Upper lobe of left lung (tissue), 6 donors: Measurements from ENCODE around the gene GLIS1. TPM values are rescaled to one million over a fixed set of nuclear protein-coding genes. Genes with fewer than 3 reads are reported as not detected.

ENCODE experiments used
- ATAC-seq, 2 donors: fragments of 200-7000 bp; cut with Tn5 transposase; one replicate each; pipeline ENCODE4 v1.9.1; 2022; ENCODE audit warnings: mild to moderate bottlenecking in 2 of 2, moderate library complexity in 2 of 2; ENCODE audit not compliant: low FRiP score in 2 of 2
- DNase-seq, 2 donors: peaks; one replicate each; pipeline ENCODE4 v3.0.0-alpha.2; 2019 to 2020
- H3K27ac ChIP-seq, 4 donors: fragments of 200-600 bp; sonication (generic); one replicate each; pipeline ENCODE4 v1.5.1; 2016 to 2019
- H3K27me3 ChIP-seq, 4 donors: fragments of 200-600 bp; sonication (generic); one replicate each; pipeline ENCODE4 v1.5.1; 2017 to 2019
- H3K36me3 ChIP-seq, 4 donors: fragments of 200-600 bp; sonication (generic); one replicate each; pipeline ENCODE4 v1.5.1; 2016 to 2019
- H3K4me1 ChIP-seq, 4 donors: fragments of 200-600 bp; sonication (generic); one replicate each; pipeline ENCODE4 v1.5.1; 2018 to 2019
- H3K4me3 ChIP-seq, 4 donors: fragments of 200-600 bp; sonication (generic); one replicate each; pipeline ENCODE4 v1.5.1; 2017 to 2019; ENCODE audit warnings: mild to moderate bottlenecking in 2 of 4, moderate library complexity in 1 of 4
- H3K9me3 ChIP-seq, 4 donors: fragments of 200-600 bp; sonication (generic); one replicate each; pipeline ENCODE4 v1.5.1; 2018 to 2019
- EP300 ChIP-seq, 4 donors: sonication (generic); formaldehyde crosslinking; IDR thresholded peaks; one replicate each; pipeline ENCODE4 v1.5.1; 2017; ENCODE audit warnings: antibody characterized with exemption in 4 of 4, control low read depth in 2 of 4
- POLR2A ChIP-seq, 4 donors: fragments of 450-650 bp; IDR thresholded peaks; one replicate each; pipeline ENCODE4 v1.5.1; 2016 to 2017; ENCODE audit warnings: antibody characterized with exemption in 4 of 4, mild to moderate bottlenecking in 2 of 4
- POLR2AphosphoS5 ChIP-seq, 2 donors: sonication (generic); formaldehyde crosslinking; IDR thresholded peaks; one replicate each; pipeline ENCODE4 v1.5.1; 2017; ENCODE audit warnings: antibody characterized with exemption in 2 of 2
- WGBS, 2 donors: methylation state at CpG; one replicate each; pipeline ENCODE4 v1.1.5; 2017 to 2018; 5-methylcytosine and 5-hydroxymethylcytosine counted together
- total RNA-seq, 6 donors: library from RNA; depleted of rRNA in 4 of 6; stranded (reverse); fragments of >200 nt in 4 of 6; gene quantifications; one replicate each; pipeline versions ENCODE4 v1.1.0 to v1.2.1, GENCODE V29; 2016 to 2021
- TF ChIP-seq, protein P1 (sequence below), 6 experiments: fragments of 450-650 bp in 4 of 6; fragments of 200-600 bp in 2 of 6; sonication (generic) in 2 of 6; IDR thresholded peaks; one replicate each; pipeline ENCODE4 v1.5.1; 2016 to 2019; ENCODE audit warnings: antibody characterized with exemption in 6 of 6
- donor health status: DM: no; HTN: no; CAD: no; lungs with moderate emphysema.
- donor health status: DM: no; HTN: yes; CAD: no; lungs with severe emphysema.

The GLIS1 gene
- total RNA-seq, 6 donors from 2014 or later: 0.26 to 1.0 TPM; not detected in 4

DNA sequence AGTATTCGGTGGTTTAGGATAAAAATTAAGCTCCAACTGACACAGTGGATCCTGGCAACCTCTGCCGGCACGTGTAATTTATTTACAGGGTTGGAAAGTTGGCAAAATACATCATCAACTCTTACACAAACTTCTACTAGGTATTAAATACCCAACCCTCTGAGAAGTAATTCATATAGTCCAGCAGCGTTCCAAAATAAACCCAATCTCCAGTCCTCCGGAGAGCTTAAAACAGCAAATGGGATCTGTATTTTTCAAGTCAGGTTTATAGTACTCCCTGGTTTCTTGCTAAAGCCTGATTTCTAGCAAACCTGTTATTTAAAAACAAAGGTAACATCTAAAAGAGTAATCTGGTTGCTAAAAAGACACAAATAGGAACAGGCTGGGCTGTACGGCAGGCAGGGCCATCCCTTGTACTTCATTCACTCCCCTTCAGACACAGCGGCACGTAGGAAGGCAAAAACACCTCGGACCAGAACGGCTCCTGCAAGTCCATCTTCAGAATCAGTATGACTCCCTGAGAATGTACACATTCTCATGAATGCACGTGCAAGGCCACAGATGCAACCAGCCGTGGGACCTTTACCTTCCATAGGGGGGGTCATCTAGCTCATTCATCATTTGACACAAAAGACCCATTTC is 8.6 kb downstream of the GLIS1 start:
- no peak for DNase-seq
- no peak for ATAC-seq
- Histone ChIP-seq H3K9me3 (no peaks in the 10 kb centered on the region), H3K27ac (no peak overlapping the region), H3K4me3 (no peak overlapping the region), H3K4me1 (no peaks in the 10 kb centered on the region), H3K27me3 (no peaks in the 10 kb centered on the region), H3K36me3 (no peaks in the 10 kb centered on the region)
- 85 to 87% methylated on average over 12 of the region's 12 CpGs for WGBS, 2 donors
- TF ChIP-seq POLR2A (IDR thresholded peaks at IDR 0.05) (no peak), EP300 (IDR thresholded peaks at IDR 0.05) (no peak), POLR2AphosphoS5 (IDR thresholded peaks at IDR 0.05) (no peak)
- TF ChIP-seq, protein P1, sequence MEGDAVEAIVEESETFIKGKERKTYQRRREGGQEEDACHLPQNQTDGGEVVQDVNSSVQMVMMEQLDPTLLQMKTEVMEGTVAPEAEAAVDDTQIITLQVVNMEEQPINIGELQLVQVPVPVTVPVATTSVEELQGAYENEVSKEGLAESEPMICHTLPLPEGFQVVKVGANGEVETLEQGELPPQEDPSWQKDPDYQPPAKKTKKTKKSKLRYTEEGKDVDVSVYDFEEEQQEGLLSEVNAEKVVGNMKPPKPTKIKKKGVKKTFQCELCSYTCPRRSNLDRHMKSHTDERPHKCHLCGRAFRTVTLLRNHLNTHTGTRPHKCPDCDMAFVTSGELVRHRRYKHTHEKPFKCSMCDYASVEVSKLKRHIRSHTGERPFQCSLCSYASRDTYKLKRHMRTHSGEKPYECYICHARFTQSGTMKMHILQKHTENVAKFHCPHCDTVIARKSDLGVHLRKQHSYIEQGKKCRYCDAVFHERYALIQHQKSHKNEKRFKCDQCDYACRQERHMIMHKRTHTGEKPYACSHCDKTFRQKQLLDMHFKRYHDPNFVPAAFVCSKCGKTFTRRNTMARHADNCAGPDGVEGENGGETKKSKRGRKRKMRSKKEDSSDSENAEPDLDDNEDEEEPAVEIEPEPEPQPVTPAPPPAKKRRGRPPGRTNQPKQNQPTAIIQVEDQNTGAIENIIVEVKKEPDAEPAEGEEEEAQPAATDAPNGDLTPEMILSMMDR (IDR thresholded peaks at IDR 0.05): no peak

DNA sequence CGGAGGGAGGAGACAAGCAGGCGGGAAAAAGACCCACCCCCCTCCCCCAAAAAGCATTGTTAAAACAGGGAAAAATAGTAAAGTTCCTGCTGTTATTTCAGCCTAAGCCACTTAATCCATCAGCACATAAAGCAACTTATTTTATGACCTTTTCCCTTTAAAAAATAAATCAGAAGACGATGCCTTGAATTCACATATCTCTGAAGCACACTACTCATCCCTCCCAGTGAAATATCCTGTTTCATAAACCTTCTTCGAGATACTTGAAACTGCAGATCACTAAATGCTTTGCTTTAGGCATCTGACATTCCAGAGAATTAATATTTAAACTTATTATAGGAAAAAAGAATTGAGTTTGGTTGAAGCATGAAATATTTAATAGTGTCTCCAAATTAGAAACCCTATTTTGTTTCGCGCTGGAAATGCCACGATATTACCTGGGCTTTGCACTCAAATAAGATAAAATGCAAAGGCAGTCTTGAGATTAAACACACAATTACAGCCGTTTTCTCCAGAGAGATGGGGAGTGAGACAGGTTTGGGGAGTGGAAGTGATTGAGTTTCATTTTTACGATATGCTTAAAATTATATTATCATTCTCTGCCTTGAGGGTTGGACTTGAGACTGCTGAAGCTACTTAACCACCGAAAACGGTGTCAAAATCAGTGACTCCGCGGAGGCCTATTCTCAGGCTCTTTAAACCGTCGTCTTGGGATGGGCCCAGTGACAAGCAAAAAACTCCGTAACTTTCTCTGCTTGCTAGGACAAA is 9.3 kb downstream of the GLIS1 start:
- no peak for DNase-seq
- 79 to 84% methylated on average over 16 of the region's 16 CpGs for WGBS, 2 donors
- no peak for TF ChIP-seq POLR2AphosphoS5 (IDR thresholded peaks at IDR 0.05)
- TF ChIP-seq POLR2A (IDR thresholded peaks at IDR 0.05): no peak
- TF ChIP-seq EP300 (IDR thresholded peaks at IDR 0.05): no peak
- TF ChIP-seq, protein P1 (IDR thresholded peaks at IDR 0.05): no peak
- no peak for ATAC-seq
- no peaks in the 10 kb centered on the region for H3K4me1 ChIP-seq
- H3K27ac ChIP-seq: no peak overlapping the region
- no peaks in the 10 kb centered on the region for H3K9me3 ChIP-seq
- no peak overlapping the region for H3K4me3 ChIP-seq
- no peaks in the 10 kb centered on the region for H3K27me3 ChIP-seq
- H3K36me3 ChIP-seq: no peaks in the 10 kb centered on the region

DNA sequence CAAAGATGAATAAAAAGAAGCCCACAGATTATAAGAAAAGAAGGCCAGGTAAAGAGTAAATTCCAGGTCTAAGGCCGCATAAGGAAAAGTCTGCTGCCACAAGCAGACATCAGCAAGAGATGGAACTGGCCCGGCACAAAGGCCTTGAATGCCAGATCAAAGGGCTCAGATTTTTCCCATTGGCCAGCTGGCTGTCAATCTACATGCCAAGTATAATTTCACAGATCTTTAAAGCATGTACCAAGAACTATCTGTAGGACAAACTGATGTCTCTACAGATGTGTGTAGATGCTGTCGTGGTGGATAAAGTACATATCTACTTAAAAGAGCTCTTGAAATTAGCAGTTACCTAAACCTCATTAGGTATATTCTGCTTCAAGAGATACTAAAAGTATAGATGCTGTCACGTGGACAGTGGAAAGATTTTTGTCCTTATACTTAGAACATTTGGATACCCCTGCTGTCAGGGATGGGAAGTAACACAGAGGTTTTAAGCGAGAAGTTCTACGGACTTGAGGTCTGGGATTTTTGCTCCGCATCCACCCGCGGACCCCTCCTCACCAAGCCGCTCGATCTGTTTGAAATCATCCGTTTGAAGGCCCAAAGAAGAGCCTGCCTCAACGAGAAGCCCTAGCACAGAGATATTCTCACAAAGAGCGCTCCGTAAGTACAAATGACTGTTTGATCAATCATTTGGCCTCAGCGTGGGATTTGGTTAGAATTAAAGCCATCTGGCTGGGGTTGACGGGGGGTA is 10.1 kb downstream of the GLIS1 start:
- Histone ChIP-seq H3K36me3 (no peaks in the 10 kb centered on the region), H3K9me3 (no peaks in the 10 kb centered on the region), H3K27me3 (no peaks in the 10 kb centered on the region), H3K27ac (no peak overlapping the region), H3K4me1 (no peaks in the 10 kb centered on the region), H3K4me3 (no peak overlapping the region)
- DNase-seq (no peak), ATAC-seq (no peak)
- 78 to 82% methylated on average over 17 of the region's 17 CpGs for WGBS, 2 donors
- TF ChIP-seq, protein P1 (IDR thresholded peaks at IDR 0.05): no peak
- TF ChIP-seq EP300 (IDR thresholded peaks at IDR 0.05) (no peak), POLR2A (IDR thresholded peaks at IDR 0.05) (no peak), POLR2AphosphoS5 (IDR thresholded peaks at IDR 0.05) (no peak)

DNA sequence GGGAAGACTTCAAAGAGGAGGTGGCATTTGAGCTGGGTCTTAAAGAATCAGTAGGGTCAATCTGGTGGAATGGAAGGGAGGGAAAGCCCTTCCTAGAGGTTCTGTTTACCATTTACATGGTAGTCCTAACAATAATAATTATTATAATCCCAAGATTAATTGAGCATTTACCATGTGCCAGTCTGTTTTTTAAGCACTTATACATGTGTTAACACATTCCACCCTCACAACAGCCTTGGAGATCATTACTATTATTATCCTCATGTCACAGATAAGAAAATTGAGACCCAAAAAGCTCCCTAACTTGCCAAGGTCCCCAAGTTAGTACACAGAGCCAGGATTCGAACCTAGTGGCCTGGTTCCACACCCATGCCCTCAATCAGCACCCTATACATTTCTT is 10.8 kb downstream of the GLIS1 start:
- Histone ChIP-seq H3K4me1 (no peaks in the 10 kb centered on the region), H3K9me3 (no peaks in the 10 kb centered on the region), H3K36me3 (no peaks in the 10 kb centered on the region), H3K4me3 (no peak overlapping the region), H3K27ac (no peak overlapping the region), H3K27me3 (no peaks in the 10 kb centered on the region)
- no peak for TF ChIP-seq EP300 (IDR thresholded peaks at IDR 0.05)
- 74 to 80% methylated on average over 1 of the region's 1 CpG for WGBS, 2 donors
- ATAC-seq (no peak), DNase-seq (no peak)

DNA sequence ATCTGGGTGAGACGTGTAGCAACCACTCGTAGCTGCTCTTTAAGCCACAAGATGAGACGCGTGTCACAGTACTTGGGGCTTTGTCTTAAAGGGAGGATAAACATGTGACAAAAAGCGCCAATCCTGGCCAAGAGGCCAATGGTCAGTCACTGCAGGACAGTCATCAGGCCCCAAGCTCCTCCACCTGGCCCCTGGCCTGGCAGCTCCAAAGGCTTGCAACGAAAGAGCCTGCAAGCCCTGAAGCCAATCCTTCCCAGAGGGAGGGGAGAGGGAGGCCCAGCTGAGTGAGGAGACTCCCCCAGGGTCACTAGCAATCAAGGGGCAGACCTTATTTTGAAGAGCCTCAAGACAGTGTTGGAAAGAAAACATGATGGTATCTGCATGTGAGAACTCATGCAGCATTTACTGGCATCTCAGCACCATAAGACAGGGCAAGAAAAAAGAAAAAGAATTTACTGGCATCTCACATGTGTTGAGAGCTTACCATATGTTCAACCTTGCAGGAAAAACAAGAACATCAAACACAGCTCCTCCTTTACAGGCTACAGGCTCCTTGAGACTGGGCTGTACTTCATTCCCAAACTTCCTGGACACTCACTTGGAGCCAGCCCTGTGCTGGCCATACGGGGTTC is 11.4 kb downstream of the GLIS1 start:
- H3K9me3 ChIP-seq: no peaks in the 10 kb centered on the region
- no peak overlapping the region for H3K4me3 ChIP-seq
- H3K27ac ChIP-seq: no peak overlapping the region
- H3K4me1 ChIP-seq: no peaks in the 10 kb centered on the region
- no peak for TF ChIP-seq POLR2AphosphoS5 (IDR thresholded peaks at IDR 0.05)
- TF ChIP-seq, protein P1 (IDR thresholded peaks at IDR 0.05): no peak
- TF ChIP-seq POLR2A (IDR thresholded peaks at IDR 0.05): no peak
- no peak for TF ChIP-seq EP300 (IDR thresholded peaks at IDR 0.05)
- WGBS, 2 donors: 76 to 88% methylated on average over 7 of the region's 7 CpGs
- no peak for ATAC-seq
- H3K36me3 ChIP-seq: no peaks in the 10 kb centered on the region
- no peaks in the 10 kb centered on the region for H3K27me3 ChIP-seq
- no peak for DNase-seq
